ENCODE results near the gene MEIOC.
"Not testable (repeated sequence)": the region's sequence is repeated elsewhere in the genome, so short reads cannot be mapped to it uniquely, and the experiment has no call there.

Gene MEIOC

DNA sequence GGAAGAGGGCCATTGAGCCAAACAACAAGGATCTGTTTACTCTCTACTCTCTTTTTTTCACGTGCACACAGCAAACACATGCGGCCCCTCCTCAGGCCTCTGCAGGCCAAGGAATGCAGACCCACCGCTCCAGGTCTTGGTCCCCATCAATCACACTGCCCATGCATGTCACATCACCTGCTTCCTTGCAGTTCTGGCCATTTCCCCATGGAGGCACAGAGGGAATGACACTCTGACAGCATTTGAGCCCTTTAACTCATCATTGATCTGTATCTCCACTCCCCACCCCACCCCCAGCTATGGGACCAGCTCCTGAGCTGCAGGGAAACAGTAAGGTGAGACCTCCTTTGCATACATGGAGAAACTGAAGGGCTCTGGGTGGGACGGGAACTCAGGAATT lies 45.9 kb upstream of the MEIOC start:
- no peaks in the 10 kb centered on the region for H3K27me3 ChIP-seq (ENCODE audit: control insufficient read depth, insufficient read depth, low read length)
- TF ChIP-seq, protein P1, sequence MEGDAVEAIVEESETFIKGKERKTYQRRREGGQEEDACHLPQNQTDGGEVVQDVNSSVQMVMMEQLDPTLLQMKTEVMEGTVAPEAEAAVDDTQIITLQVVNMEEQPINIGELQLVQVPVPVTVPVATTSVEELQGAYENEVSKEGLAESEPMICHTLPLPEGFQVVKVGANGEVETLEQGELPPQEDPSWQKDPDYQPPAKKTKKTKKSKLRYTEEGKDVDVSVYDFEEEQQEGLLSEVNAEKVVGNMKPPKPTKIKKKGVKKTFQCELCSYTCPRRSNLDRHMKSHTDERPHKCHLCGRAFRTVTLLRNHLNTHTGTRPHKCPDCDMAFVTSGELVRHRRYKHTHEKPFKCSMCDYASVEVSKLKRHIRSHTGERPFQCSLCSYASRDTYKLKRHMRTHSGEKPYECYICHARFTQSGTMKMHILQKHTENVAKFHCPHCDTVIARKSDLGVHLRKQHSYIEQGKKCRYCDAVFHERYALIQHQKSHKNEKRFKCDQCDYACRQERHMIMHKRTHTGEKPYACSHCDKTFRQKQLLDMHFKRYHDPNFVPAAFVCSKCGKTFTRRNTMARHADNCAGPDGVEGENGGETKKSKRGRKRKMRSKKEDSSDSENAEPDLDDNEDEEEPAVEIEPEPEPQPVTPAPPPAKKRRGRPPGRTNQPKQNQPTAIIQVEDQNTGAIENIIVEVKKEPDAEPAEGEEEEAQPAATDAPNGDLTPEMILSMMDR (IDR thresholded peaks at IDR 0.05): no peak
- H2AFZ ChIP-seq: no peak overlapping the region
- H3K4me2 ChIP-seq (ENCODE audit: low read length): no peak overlapping the region
- peaks cover 8% of the 10 kb centered on the region for H3K4me1 ChIP-seq
- H3K27ac ChIP-seq: no peak overlapping the region
- H3K36me3 ChIP-seq (ENCODE audit: control insufficient read depth, insufficient read depth, low read length): no peaks in the 10 kb centered on the region
- no peaks in the 10 kb centered on the region for H3K79me2 ChIP-seq
- H3K9me3 ChIP-seq (ENCODE audit: control insufficient read depth, low read length): no peaks in the 10 kb centered on the region
- H3K9ac ChIP-seq: no peak overlapping the region
- no peak overlapping the region for H3K4me3 ChIP-seq (ENCODE audit: low read depth, low read length)

DNA sequence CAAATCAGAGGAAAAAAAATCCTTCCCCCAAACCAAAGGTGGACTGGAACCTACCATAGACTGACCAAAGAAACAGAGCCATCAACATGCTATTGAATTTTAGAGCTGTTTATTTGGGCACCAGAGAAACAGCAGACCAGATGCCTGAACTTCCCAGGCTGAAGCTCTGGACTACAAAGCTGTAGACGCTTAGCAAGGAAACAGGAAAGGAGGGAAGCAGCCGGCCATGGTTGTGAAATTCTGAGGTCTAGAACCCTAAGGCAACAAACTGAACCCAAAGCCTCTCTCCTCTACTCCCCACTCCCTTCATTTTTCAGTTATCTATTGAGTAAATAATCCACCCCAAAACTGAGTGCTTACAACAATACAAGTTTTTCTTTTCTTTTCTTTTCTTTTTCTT lies 45.4 kb upstream of the MEIOC start:
- Histone ChIP-seq H3K27me3 (ENCODE audit: control insufficient read depth, insufficient read depth, low read length) (no peaks in the 10 kb centered on the region), H3K4me3 (ENCODE audit: low read depth, low read length) (no peak overlapping the region), H3K79me2 (no peaks in the 10 kb centered on the region), H3K27ac (no peak overlapping the region), H3K4me1 (peaks cover 8% of the 10 kb centered on the region), H3K9me3 (ENCODE audit: control insufficient read depth, low read length) (no peaks in the 10 kb centered on the region), H3K4me2 (ENCODE audit: low read length) (no peak overlapping the region), H2AFZ (no peak overlapping the region), H3K9ac (no peak overlapping the region), H3K36me3 (ENCODE audit: control insufficient read depth, insufficient read depth, low read length) (no peaks in the 10 kb centered on the region)
- TF ChIP-seq, protein P1 (IDR thresholded peaks at IDR 0.05): no peak

DNA sequence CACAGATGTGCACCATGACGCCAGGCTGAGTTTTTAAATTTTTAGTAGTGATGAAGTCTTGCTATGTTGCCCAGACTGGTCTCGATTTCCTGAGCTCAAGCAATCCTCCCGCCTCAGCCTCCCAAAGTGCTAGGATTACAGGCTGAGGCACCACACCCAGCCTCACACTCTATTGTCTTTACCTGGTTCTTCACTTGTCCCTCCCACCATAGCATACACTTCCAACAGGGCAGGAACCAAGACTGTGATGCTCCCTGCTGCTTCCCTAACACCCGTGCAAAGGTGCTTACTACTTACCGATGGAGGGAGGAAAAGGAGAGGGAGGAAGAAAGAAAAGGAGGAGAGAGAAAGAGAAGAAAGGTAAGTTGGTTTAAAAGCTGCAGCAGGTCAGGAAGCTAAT lies 41.4 kb upstream of the MEIOC start:
- Histone ChIP-seq H3K9me3 (ENCODE audit: control insufficient read depth, low read length) (no peaks in the 10 kb centered on the region), H3K36me3 (ENCODE audit: control insufficient read depth, insufficient read depth, low read length) (no peaks in the 10 kb centered on the region), H3K9ac (no peak overlapping the region), H3K79me2 (no peaks in the 10 kb centered on the region), H3K27me3 (ENCODE audit: control insufficient read depth, insufficient read depth, low read length) (no peaks in the 10 kb centered on the region), H3K4me3 (ENCODE audit: low read depth, low read length) (no peak overlapping the region), H3K27ac (no peak overlapping the region), H3K4me1 (no peaks in the 10 kb centered on the region), H3K4me2 (ENCODE audit: low read length) (no peak overlapping the region), H2AFZ (no peak overlapping the region)
- TF ChIP-seq, protein P1 (IDR thresholded peaks at IDR 0.05): no peak

DNA sequence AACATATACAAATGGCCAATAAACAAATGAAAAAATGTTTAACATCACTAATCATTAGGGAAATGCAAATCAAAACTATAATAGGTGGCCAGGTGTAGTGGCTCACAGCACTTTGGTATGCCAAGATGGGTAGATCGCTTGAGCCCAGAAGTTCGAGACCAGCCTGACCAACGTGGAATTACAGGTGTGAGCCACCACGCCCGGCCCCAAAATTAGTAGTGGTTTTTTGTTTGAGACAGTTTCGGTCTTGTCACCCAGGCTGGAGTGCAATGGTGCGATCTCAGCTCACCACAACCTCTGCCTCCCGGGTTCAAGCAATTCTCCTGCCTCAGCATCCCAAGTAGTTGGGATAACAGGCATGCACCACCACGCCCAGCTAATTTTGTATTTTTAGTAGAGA lies 37.6 kb upstream of the MEIOC start:
- not testable (repeated sequence) for H3K9ac ChIP-seq

DNA sequence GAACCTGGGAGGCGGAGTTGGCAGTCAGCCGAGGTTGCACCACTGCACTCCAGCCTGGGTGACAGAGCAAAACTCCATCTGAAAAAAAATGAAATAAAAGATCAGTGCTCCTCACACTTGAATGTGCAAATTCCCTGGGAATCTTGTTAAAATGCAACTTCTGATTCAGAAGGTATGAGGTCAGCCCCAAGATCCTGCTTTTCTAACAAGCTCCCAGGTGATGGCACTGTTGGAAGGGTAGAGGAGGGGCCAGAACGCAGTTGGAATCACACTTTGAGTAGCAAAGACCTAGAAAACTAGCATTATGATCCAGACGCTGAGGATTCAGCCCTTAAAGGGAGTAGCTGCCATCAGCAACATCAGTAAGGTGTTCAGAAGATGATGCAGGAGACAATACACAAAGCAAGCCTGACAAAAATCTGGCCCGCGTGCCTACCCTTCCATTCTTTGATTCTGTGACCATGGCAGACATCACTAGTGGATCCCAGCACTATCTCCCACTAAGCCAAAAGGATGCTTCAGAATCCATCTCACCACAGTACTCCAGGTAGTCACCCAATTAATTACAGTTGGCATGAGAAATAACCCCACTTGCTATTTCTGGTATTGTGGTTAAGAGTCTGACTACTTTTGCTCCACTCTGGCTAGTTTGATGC lies 33.1 kb upstream of the MEIOC start:
- no peaks in the 10 kb centered on the region for H3K27me3 ChIP-seq (ENCODE audit: control insufficient read depth, insufficient read depth, low read length)

More for the DNA sequence above, 37.6 kb upstream of the MEIOC start:
- not testable (repeated sequence) for H2AFZ ChIP-seq; H3K9me3 ChIP-seq (ENCODE audit: control insufficient read depth, low read length); H3K79me2 ChIP-seq; H3K27me3 ChIP-seq (ENCODE audit: control insufficient read depth, insufficient read depth, low read length); H3K36me3 ChIP-seq (ENCODE audit: control insufficient read depth, insufficient read depth, low read length); H3K4me2 ChIP-seq (ENCODE audit: low read length); H3K27ac ChIP-seq; H3K4me1 ChIP-seq; H3K4me3 ChIP-seq (ENCODE audit: low read depth, low read length)

More for the DNA sequence above, 33.1 kb upstream of the MEIOC start:
- H3K4me1 ChIP-seq: peaks cover 3% of the 10 kb centered on the region
- no peak overlapping the region for H2AFZ ChIP-seq
- TF ChIP-seq, protein P1 (IDR thresholded peaks at IDR 0.05): no peak
- H3K9me3 ChIP-seq (ENCODE audit: control insufficient read depth, low read length): no peaks in the 10 kb centered on the region
- H3K27ac ChIP-seq: no peak overlapping the region
- no peak overlapping the region for H3K9ac ChIP-seq
- no peak overlapping the region for H3K4me3 ChIP-seq (ENCODE audit: low read depth, low read length)
- H3K79me2 ChIP-seq: no peaks in the 10 kb centered on the region
- no peak overlapping the region for H3K4me2 ChIP-seq (ENCODE audit: low read length)
- no peaks in the 10 kb centered on the region for H3K36me3 ChIP-seq (ENCODE audit: control insufficient read depth, insufficient read depth, low read length)
